ENCODE data around the gene ZRANB2. TPM values are rescaled to one million over a fixed set of nuclear protein-coding genes. Genes with fewer than 3 reads are reported as not detected.
A peak's percentile ranks its signal among the peaks of the same experiment; 100 is the strongest.

Gene ZRANB2
- total and polyA plus RNA-seq, 9 of the 15 experiments (the other 6 are each of a cell fraction or from before 2014, with no cell fraction given) = 80.8 to 264 (median 157) TPM

GRCh38 chr1:71080739-71081696 is at the start of gene ZRANB2 (continued):
- TF ChIP-seq ZBTB9 (CRISPR knock-in tag; IDR thresholded peaks at IDR 0.05) (no peak), HMGXB4 (CRISPR knock-in tag; IDR thresholded peaks at IDR 0.05) (no peak), ELF2 (CRISPR knock-in tag; IDR thresholded peaks at IDR 0.05) (peak; percentile 71; the same call in 1 of the 2 replicates), SMAD2 (IDR thresholded peaks at IDR 0.05; ENCODE audit: low read depth, low read length) (no peak), BMI1 (IDR thresholded peaks at IDR 0.05; ENCODE audit: low read length) (peak; percentile 6; the same call in 1 of the 2 replicates), MTA2 (IDR thresholded peaks at IDR 0.05; ENCODE audit: low read depth) (no peak), MEF2A (IDR thresholded peaks at IDR 0.05; ENCODE audit: control insufficient read depth, low read depth, low read length) (no peak), SREBF1 (IDR thresholded peaks at IDR 0.05; ENCODE audit: borderline replicate concordance, low read depth, low read length) (no peak), ZNF253 (CRISPR knock-in tag; conservative IDR thresholded peaks at IDR 0.05) (no peak), MTA3 (IDR thresholded peaks at IDR 0.05; ENCODE audit: borderline replicate concordance) (peak; percentile 69; the same call in 1 of the 2 replicates), ZNF592 (IDR thresholded peaks at IDR 0.05) (no peak), CREB3 (tag; conservative IDR thresholded peaks at IDR 0.05; ENCODE audit: low read depth) (no peak), ELK3 (CRISPR knock-in tag; IDR thresholded peaks at IDR 0.05) (no peak), DDX20 (tag; IDR thresholded peaks at IDR 0.05; ENCODE audit: low read depth) (no peak), SMAD3 (CRISPR knock-in tag; conservative IDR thresholded peaks at IDR 0.05) (no peak), DMBX1 (CRISPR knock-in tag; IDR thresholded peaks at IDR 0.05; ENCODE audit: borderline replicate concordance) (no peak), ZNF316 (IDR thresholded peaks at IDR 0.05) (no peak), ZNF134 (CRISPR knock-in tag; conservative IDR thresholded peaks at IDR 0.05) (no peak)

Data from K562 (cell line).